ENCODE data around the gene ADAMTS3. TPM values are rescaled to one million over a fixed set of nuclear protein-coding genes. Genes with fewer than 3 reads are reported as not detected.

The ADAMTS3 gene
- polyA plus RNA-seq, 1 donor from 2014 or later = 0.20 TPM

DNA sequence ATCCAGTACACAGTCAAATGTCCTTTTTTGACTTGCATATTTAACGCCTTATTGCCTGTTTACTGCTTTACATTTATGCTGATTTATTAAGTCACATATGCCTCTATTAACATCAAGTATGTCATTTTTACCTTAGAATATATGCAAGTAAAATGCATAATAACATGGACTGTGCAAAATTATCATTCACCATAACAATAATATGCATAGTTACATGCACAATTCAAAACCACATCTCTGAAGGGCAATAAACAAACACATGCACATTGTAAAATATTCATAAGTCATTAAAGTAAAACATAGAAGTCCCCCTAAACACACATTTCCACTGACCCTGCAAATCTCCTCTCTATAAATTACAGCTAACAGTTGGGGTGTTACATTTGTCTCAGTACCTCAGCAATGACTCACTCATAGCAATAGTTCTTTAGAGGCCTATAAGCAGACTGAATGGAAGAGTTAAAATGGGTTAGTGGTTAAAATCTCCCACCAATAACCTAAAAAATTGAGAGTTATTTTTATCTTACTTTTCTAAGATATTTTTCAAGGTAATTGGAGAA lies 61.1 kb downstream of the ADAMTS3 start:
- H3K27me3 ChIP-seq (ENCODE audit: insufficient read depth, low read depth, low read length) = no peaks in the 10 kb centered on the region
- H3K4me3 ChIP-seq (ENCODE audit: low read length) = no peak overlapping the region
- no peaks in the 10 kb centered on the region for H3K36me3 ChIP-seq (ENCODE audit: insufficient read depth, low read length)
- H3K9ac ChIP-seq (ENCODE audit: low read length) = no peak overlapping the region
- H4K20me1 ChIP-seq (ENCODE audit: insufficient read depth) = no peaks in the 10 kb centered on the region
- H2AFZ ChIP-seq (ENCODE audit: low read depth, low read length) = no peak overlapping the region
- no peak for TF ChIP-seq SMC3 (conservative IDR thresholded peaks at IDR 0.05; ENCODE audit: poor library complexity)
- TF ChIP-seq TAF1 (IDR thresholded peaks at IDR 0.05; ENCODE audit: low read depth) = no peak
- no peak for TF ChIP-seq EZH2 (IDR thresholded peaks at IDR 0.05; ENCODE audit: borderline replicate concordance, insufficient read depth, low read length, poor library complexity, severe bottlenecking)
- H3K27ac ChIP-seq (ENCODE audit: low read length) = no peak overlapping the region
- peaks cover 3% of the 10 kb centered on the region for H3K9me3 ChIP-seq (ENCODE audit: low read length)
- H3K4me2 ChIP-seq (ENCODE audit: low read length) = no peak overlapping the region
- no peaks in the 10 kb centered on the region for H3K79me2 ChIP-seq (replicated peaks; ENCODE audit: insufficient read depth, low read length)
- no peaks in the 10 kb centered on the region for H3K9me2 ChIP-seq (ENCODE audit: insufficient read depth, low read length)
- H3F3A ChIP-seq (ENCODE audit: insufficient read depth, low read length, poor library complexity, severe bottlenecking) = no peaks in the 10 kb centered on the region

DNA sequence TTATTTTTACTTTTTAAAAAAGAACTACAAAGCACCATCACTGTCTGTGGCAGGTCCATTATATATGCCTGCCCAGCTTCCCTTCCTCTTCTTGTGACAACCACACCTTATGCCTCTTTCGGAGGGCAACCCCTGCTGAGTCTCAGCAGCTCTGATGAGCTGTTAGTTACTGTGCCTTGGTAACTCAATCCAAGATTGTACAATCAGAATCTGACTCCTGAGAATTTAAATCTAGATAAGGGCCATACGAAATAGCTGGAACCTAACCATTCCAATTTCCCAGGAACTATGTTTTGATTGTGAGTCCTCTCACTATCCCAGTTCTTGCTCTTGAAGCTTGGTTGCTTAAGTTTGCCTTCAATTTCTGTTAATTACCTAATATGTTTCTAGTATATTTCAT lies 61.9 kb downstream of the ADAMTS3 start:
- Histone ChIP-seq H3K4me3 (ENCODE audit: low read length) (no peak overlapping the region), H3K79me2 (replicated peaks; ENCODE audit: insufficient read depth, low read length) (no peaks in the 10 kb centered on the region), H3F3A (ENCODE audit: insufficient read depth, low read length, poor library complexity, severe bottlenecking) (no peaks in the 10 kb centered on the region), H3K4me2 (ENCODE audit: low read length) (no peak overlapping the region), H3K9ac (ENCODE audit: low read length) (no peak overlapping the region), H3K9me2 (ENCODE audit: insufficient read depth, low read length) (no peaks in the 10 kb centered on the region), H3K27ac (ENCODE audit: low read length) (no peak overlapping the region), H2AFZ (ENCODE audit: low read depth, low read length) (no peak overlapping the region), H3K27me3 (ENCODE audit: insufficient read depth, low read depth, low read length) (no peaks in the 10 kb centered on the region), H4K20me1 (ENCODE audit: insufficient read depth) (no peaks in the 10 kb centered on the region), H3K9me3 (ENCODE audit: low read length) (peaks cover 3% of the 10 kb centered on the region), H3K36me3 (ENCODE audit: insufficient read depth, low read length) (no peaks in the 10 kb centered on the region)
- TF ChIP-seq POLR2AphosphoS5 (IDR thresholded peaks at IDR 0.05) = no peak
- no peak for TF ChIP-seq EP300 (conservative IDR thresholded peaks at IDR 0.05; ENCODE audit: poor library complexity, severe bottlenecking)
- no peak for TF ChIP-seq EZH2 (IDR thresholded peaks at IDR 0.05; ENCODE audit: borderline replicate concordance, insufficient read depth, low read length, poor library complexity, severe bottlenecking)
- no peak for TF ChIP-seq SMC3 (conservative IDR thresholded peaks at IDR 0.05; ENCODE audit: poor library complexity)
- TF ChIP-seq TAF1 (IDR thresholded peaks at IDR 0.05; ENCODE audit: low read depth) = no peak
- TF ChIP-seq, protein P1, sequence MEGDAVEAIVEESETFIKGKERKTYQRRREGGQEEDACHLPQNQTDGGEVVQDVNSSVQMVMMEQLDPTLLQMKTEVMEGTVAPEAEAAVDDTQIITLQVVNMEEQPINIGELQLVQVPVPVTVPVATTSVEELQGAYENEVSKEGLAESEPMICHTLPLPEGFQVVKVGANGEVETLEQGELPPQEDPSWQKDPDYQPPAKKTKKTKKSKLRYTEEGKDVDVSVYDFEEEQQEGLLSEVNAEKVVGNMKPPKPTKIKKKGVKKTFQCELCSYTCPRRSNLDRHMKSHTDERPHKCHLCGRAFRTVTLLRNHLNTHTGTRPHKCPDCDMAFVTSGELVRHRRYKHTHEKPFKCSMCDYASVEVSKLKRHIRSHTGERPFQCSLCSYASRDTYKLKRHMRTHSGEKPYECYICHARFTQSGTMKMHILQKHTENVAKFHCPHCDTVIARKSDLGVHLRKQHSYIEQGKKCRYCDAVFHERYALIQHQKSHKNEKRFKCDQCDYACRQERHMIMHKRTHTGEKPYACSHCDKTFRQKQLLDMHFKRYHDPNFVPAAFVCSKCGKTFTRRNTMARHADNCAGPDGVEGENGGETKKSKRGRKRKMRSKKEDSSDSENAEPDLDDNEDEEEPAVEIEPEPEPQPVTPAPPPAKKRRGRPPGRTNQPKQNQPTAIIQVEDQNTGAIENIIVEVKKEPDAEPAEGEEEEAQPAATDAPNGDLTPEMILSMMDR (IDR thresholded peaks at IDR 0.05; ENCODE audit: poor library complexity, severe bottlenecking) = no peak
- TF ChIP-seq, protein P2, sequence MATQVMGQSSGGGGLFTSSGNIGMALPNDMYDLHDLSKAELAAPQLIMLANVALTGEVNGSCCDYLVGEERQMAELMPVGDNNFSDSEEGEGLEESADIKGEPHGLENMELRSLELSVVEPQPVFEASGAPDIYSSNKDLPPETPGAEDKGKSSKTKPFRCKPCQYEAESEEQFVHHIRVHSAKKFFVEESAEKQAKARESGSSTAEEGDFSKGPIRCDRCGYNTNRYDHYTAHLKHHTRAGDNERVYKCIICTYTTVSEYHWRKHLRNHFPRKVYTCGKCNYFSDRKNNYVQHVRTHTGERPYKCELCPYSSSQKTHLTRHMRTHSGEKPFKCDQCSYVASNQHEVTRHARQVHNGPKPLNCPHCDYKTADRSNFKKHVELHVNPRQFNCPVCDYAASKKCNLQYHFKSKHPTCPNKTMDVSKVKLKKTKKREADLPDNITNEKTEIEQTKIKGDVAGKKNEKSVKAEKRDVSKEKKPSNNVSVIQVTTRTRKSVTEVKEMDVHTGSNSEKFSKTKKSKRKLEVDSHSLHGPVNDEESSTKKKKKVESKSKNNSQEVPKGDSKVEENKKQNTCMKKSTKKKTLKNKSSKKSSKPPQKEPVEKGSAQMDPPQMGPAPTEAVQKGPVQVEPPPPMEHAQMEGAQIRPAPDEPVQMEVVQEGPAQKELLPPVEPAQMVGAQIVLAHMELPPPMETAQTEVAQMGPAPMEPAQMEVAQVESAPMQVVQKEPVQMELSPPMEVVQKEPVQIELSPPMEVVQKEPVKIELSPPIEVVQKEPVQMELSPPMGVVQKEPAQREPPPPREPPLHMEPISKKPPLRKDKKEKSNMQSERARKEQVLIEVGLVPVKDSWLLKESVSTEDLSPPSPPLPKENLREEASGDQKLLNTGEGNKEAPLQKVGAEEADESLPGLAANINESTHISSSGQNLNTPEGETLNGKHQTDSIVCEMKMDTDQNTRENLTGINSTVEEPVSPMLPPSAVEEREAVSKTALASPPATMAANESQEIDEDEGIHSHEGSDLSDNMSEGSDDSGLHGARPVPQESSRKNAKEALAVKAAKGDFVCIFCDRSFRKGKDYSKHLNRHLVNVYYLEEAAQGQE (IDR thresholded peaks at IDR 0.05; ENCODE audit: borderline replicate concordance) = no peak
- no peak for TF ChIP-seq RAD21 (conservative IDR thresholded peaks at IDR 0.05)
- no peak for TF ChIP-seq MXI1 (conservative IDR thresholded peaks at IDR 0.05; ENCODE audit: poor library complexity, severe bottlenecking)
